AG09309 (cell line): ENCODE results near the gene PNPLA7.
A peak's percentile ranks its signal among the peaks of the same experiment; 100 is the strongest.
"Not testable (repeated sequence)": the region's sequence is repeated elsewhere in the genome, so short reads cannot be mapped to it uniquely, and the experiment has no call there.

Experiments used
- DNase-seq: peaks from one replicate; pipeline ENCODE4 v3.0.0-alpha.2; 2010; ENCODE audit warnings: low read depth
- H3K4me3 ChIP-seq: 2 replicates; pipeline ENCODE4 v1.5.1; 2011; ENCODE audit warnings: mild to moderate bottlenecking, low read depth, low read length, moderate library complexity; ENCODE audit not compliant: control insufficient read depth
- CTCF ChIP-seq: IDR thresholded peaks from 2 replicates; pipeline ENCODE4 v1.5.1; 2011; ENCODE audit warnings: mild to moderate bottlenecking, low read depth, low read length, inconsistent platforms; ENCODE audit not compliant: insufficient read depth, control insufficient read depth; ENCODE audit errors: missing control alignments

PNPLA7 gene

DNA sequence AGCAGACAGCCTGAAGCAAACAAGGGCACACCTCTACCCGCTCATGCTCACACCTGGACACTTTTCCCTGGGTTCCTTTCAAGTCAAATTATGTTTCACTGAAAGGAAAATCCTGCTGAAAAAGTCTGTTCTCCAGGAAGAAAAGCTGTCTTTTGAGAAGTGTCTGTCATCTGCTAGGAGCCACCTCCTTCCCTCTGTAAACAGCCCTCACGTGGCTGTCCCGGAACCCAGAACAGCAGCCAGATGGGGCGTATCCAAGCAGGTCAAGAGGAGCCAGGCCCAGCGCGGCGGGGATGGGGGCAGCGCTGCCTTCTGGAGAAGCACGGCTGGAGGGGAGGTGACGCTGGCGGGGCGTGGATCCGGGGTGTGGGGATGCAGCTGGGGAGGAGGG lies at the start of gene PNPLA7:
TSS of gene PNPLA7 (minus strand) at position 172 of the 391 bp plus-strand sequence. CDS start 205 bp downstream, outside the sequence.
- TF ChIP-seq CTCF, result no peak
- no peak for DNase-seq
- H3K4me3 ChIP-seq, result peak within 1 kb of the TSS; percentile 57

DNA sequence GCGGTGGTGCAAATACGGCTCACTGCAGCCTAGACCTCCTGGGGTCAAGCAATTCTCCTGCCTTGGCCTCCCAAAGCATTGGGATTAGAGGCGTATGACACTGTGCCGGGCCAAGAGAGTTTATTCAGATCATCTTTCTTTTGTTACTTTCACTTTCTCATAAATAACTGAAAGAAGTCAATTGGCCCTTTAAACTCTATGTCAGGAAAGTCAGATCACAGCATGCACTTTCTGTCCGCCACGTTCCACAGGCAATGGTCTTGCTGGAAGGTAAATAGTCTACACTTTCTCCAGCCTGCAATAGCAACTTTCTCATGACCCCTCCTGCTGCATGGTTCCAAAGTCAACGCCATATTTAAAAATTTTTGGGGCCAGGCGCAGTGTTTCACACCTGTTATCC lies 48.7 kb upstream of the PNPLA7 start:
- TF ChIP-seq CTCF, result no peak
- no peak overlapping the region for H3K4me3 ChIP-seq
- DNase-seq, result no peak

- not testable (repeated sequence) for H3K4me3 ChIP-seq, DNase-seq
Observed at GRCh38 chr9:137596577-137596976, 46.4 kb upstream of the PNPLA7 start.

- H3K4me3 ChIP-seq, result no peak overlapping the region
- no peak for DNase-seq
- no peak for TF ChIP-seq CTCF
Observed at GRCh38 chr9:137593176-137593575, 43.0 kb upstream of the PNPLA7 start.

DNA sequence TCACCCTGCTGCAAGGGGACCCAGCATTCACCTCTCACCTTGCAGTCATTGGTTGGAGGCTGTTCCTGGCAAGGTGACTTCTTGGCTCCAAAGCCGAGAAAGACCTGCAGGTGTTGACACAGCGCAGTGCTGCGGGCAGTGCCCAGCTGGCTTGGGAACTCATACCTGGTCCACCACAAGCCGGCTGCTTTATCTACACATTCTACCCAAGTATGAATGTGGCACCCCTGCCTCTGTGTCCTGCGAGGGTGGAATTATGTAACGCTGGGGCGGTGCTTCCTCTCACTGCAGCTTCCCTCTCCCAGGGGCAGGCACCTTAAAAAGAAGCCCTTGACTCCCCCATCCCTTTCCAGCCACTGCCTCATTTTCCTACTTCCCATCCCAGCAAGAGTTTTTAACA lies 42.6 kb upstream of the PNPLA7 start:
- no peak overlapping the region for H3K4me3 ChIP-seq
- TF ChIP-seq CTCF, result no peak
- DNase-seq, result no peak

GRCh38 chr9:137590469-137591383 lies 40.5 kb upstream of the PNPLA7 start, which contains the start of gene ZMYND19:
ZMYND19 (minus strand) TSS chr9:137590512; CDS start chr9:137590263, 249 bp downstream.
- peak within 1 kb of the TSS; percentile 75 for H3K4me3 ChIP-seq
- DNase-seq, result no peak
- TF ChIP-seq CTCF, result no peak

DNA sequence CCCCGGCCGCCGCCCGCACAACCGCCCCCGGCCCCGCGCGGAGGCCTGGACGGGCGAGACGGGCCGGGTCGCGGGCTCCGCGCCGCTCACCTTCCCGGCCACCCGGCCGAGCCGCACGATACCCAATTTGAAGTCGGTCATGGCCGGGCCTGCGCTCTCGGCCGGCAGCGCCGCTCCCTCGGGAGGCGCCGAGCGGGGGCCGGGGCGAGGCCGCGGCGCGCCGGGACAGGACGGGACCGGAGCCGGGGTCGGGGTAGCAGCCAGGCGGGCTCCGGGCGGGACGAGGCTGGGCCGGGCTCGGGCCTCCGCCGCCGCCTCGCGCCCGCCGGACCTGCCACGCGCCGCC lies 39.9 kb upstream of the PNPLA7 start:
- peak overlapping the region; percentile 75 for H3K4me3 ChIP-seq
- DNase-seq, result no peak
- no peak for TF ChIP-seq CTCF
